ENCODE results near the gene STARD7. TPM values are rescaled to one million over a fixed set of nuclear protein-coding genes. Genes with fewer than 3 reads are reported as not detected.

STARD7 gene
- polyA plus RNA-seq, 1 donor (not counting 4 experiments of a cell fraction or from before 2014, with no cell fraction given) = 73.4 TPM

DNA sequence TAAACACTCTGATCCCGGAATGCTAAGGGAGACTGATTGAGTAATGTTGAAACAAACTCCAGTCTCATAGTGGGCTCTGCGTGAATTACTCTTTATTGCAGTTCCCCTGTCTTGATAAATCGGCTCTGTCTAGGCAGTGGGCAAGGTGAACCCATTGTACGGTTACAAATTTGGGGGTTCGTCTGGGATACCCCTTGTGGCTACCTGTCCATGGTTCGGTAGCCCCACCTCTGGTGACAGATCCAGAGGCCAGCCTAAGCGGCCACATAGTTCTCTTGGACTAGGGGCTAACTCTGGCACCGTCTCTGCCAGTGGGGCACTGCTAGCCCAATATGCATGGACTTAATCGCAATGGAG, 1.1 kb upstream of the STARD7 start:
- no peaks in the 10 kb centered on the region for H3K9me3 ChIP-seq (ENCODE audit: control insufficient read depth, low read depth, low read length)
- H3K4me2 ChIP-seq (ENCODE audit: control insufficient read depth, extremely low read depth, insufficient read depth, low read depth, low read length) = peak overlapping the region; percentile 95
- no peaks in the 10 kb centered on the region for H3K27me3 ChIP-seq (ENCODE audit: control insufficient read depth, extremely low read depth, insufficient read depth, low read length)
- dilution Hi-C loops (cut with MboI; ENCODE audit: extremely low pct_ligation_motif_present, low sequenced_read_pairs) = no loop called here
- H3K36me3 ChIP-seq (ENCODE audit: control insufficient read depth in 2 of 2, extremely low read depth in 1 of 2, insufficient read depth in 2 of 2, low read length in 2 of 2) = no peaks in the 10 kb centered on the region
- H3K9me1 ChIP-seq (ENCODE audit: control insufficient read depth, extremely low read depth, insufficient read depth, low read length) = no peaks in the 10 kb centered on the region
- H3K4me1 ChIP-seq (ENCODE audit: control insufficient read depth, extremely low read depth, insufficient read depth, low read length) = peaks cover 31% of the 10 kb centered on the region
- H3K27ac ChIP-seq (ENCODE audit: control insufficient read depth, insufficient read depth, low read length) = no peak overlapping the region
- peaks cover 2% of the 10 kb centered on the region for H4K20me1 ChIP-seq (ENCODE audit: control insufficient read depth, extremely low read depth, insufficient read depth, low read length)
- H2AFZ ChIP-seq (ENCODE audit: control insufficient read depth, low read length) = peak overlapping the region; percentile 65
- FAIRE-seq (no peak), DNase-seq (ENCODE audit: low read depth, low spot score) (no peak)
- H3K4me3 ChIP-seq (ENCODE audit: control insufficient read depth in 2 of 3, extremely low read depth in 1 of 3, insufficient read depth in 2 of 3, low read depth in 1 of 3, low read length in 3 of 3) = peak overlapping the region; percentile 93 to 96 (median 94)
- H3K79me2 ChIP-seq (ENCODE audit: control insufficient read depth, insufficient read depth, low read length) = peaks cover 44% of the 10 kb centered on the region
- H3K9ac ChIP-seq (ENCODE audit: control insufficient read depth, extremely low read depth, insufficient read depth, low read length) = peak overlapping the region; percentile 91
- TF ChIP-seq EZH2 (IDR thresholded peaks at IDR 0.05; ENCODE audit: low read length) (no peak), CTCF (optimal IDR thresholded peaks at IDR 0.05 in 1 of 3, IDR thresholded peaks at IDR 0.05 in 1 of 3, conservative IDR thresholded peaks at IDR 0.05 in 1 of 3; ENCODE audit: extremely low read depth in 1 of 3, insufficient read depth in 2 of 3, low read length in 3 of 3) (no peak)

DNA sequence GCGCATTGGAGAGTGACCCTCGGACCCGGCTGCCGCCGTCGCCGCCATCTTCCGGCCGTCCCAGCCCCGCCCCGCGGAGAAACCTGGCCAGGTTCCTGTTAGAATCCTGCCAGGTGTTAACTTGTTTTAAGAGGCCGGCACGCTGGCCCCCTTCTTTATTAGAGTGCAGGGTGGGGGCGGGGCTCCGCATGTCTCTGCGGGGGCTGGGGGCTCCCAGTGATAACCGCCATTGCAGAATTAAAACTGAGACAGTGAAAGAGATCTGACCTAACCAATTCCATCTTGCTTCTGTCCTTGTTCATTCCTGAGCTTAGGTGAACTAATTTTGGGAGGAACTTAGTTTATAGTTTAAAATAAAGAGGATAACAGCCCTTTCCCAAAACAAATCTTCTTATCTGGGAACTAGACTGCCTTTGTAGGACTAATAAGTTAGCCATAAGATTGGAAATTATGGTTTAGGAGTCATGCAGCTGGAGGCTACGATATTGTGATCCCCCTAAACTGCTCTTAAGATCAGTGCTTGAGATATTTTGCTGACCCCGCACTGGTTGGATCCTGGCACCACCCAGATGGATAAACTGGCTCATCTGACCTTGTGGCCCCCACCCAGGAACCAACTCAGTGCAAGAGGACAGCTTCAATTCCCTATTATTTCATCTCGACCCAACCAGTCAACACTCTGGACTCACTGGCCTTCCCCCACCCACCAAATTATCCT, 543 bp upstream of the STARD7 start:
- no peaks in the 10 kb centered on the region for H3K27me3 ChIP-seq (ENCODE audit: control insufficient read depth, extremely low read depth, insufficient read depth, low read length)
- H2AFZ ChIP-seq (ENCODE audit: control insufficient read depth, low read length) = peak overlapping the region; percentile 65
- peaks cover 49% of the 10 kb centered on the region for H3K79me2 ChIP-seq (ENCODE audit: control insufficient read depth, insufficient read depth, low read length)
- peak overlapping the region; percentile 78 for H3K27ac ChIP-seq (ENCODE audit: control insufficient read depth, insufficient read depth, low read length)
- H3K9me1 ChIP-seq (ENCODE audit: control insufficient read depth, extremely low read depth, insufficient read depth, low read length) = no peaks in the 10 kb centered on the region
- H3K36me3 ChIP-seq (ENCODE audit: control insufficient read depth in 2 of 2, extremely low read depth in 1 of 2, insufficient read depth in 2 of 2, low read length in 2 of 2) = no peaks in the 10 kb centered on the region
- dilution Hi-C loops (cut with MboI; ENCODE audit: extremely low pct_ligation_motif_present, low sequenced_read_pairs) = no loop called here
- H3K4me2 ChIP-seq (ENCODE audit: control insufficient read depth, extremely low read depth, insufficient read depth, low read depth, low read length) = peak overlapping the region; percentile 95
- FAIRE-seq (no peak), DNase-seq (ENCODE audit: low read depth, low spot score) (no peak)
- H3K4me1 ChIP-seq (ENCODE audit: control insufficient read depth, extremely low read depth, insufficient read depth, low read length) = peaks cover 37% of the 10 kb centered on the region
- H4K20me1 ChIP-seq (ENCODE audit: control insufficient read depth, extremely low read depth, insufficient read depth, low read length) = peaks cover 2% of the 10 kb centered on the region
- TF ChIP-seq EZH2 (IDR thresholded peaks at IDR 0.05; ENCODE audit: low read length) (no peak), CTCF (optimal IDR thresholded peaks at IDR 0.05 in 1 of 3, IDR thresholded peaks at IDR 0.05 in 1 of 3, conservative IDR thresholded peaks at IDR 0.05 in 1 of 3; ENCODE audit: extremely low read depth in 1 of 3, insufficient read depth in 2 of 3, low read length in 3 of 3) (no peak)
- peak overlapping the region; percentile 91 for H3K9ac ChIP-seq (ENCODE audit: control insufficient read depth, extremely low read depth, insufficient read depth, low read length)
- peak overlapping the region; percentile 93 to 96 (median 94) for H3K4me3 ChIP-seq (ENCODE audit: control insufficient read depth in 2 of 3, extremely low read depth in 1 of 3, insufficient read depth in 2 of 3, low read depth in 1 of 3, low read length in 3 of 3)
- H3K9me3 ChIP-seq (ENCODE audit: control insufficient read depth, low read depth, low read length) = no peaks in the 10 kb centered on the region
